ENCODE measurements around the gene ABLIM3. TPM values are rescaled to one million over a fixed set of nuclear protein-coding genes. Genes with fewer than 3 reads are reported as not detected.

The ABLIM3 gene
- total and polyA plus RNA-seq, 10 of the 15 experiments (the other 5 are each of a cell fraction or from before 2014, with no cell fraction given) = 0.03 TPM; not detected in 9

DNA sequence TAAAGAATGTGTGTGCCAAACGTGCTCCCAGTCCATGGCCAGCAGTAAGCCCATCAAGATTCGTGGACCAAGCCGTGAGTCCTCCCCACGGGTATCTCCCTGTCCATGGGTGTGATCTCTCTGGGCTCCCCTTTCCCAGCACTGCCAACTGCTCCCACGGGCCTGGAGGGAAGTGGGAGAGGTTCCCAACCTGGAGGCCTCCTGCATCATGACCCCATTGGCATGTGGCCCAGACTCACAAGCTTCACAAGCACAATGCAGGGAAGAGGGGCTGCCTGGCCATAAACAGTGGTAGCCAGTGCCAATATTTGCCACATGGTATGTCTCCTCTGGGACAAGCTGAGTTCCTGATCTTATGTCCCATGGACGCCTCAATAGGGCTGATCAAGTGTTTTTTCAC, 59.1 kb downstream of the ABLIM3 start (continued):
- TF ChIP-seq, protein P1, sequence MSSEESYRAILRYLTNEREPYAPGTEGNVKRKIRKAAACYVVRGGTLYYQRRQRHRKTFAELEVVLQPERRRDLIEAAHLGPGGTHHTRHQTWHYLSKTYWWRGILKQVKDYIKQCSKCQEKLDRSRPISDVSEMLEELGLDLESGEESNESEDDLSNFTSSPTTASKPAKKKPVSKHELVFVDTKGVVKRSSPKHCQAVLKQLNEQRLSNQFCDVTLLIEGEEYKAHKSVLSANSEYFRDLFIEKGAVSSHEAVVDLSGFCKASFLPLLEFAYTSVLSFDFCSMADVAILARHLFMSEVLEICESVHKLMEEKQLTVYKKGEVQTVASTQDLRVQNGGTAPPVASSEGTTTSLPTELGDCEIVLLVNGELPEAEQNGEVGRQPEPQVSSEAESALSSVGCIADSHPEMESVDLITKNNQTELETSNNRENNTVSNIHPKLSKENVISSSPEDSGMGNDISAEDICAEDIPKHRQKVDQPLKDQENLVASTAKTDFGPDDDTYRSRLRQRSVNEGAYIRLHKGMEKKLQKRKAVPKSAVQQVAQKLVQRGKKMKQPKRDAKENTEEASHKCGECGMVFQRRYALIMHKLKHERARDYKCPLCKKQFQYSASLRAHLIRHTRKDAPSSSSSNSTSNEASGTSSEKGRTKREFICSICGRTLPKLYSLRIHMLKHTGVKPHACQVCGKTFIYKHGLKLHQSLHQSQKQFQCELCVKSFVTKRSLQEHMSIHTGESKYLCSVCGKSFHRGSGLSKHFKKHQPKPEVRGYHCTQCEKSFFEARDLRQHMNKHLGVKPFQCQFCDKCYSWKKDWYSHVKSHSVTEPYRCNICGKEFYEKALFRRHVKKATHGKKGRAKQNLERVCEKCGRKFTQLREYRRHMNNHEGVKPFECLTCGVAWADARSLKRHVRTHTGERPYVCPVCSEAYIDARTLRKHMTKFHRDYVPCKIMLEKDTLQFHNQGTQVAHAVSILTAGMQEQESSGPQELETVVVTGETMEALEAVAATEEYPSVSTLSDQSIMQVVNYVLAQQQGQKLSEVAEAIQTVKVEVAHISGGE (CRISPR knock-in tag; IDR thresholded peaks at IDR 0.05) = no peak
- TF ChIP-seq KDM1A (IDR thresholded peaks at IDR 0.05; ENCODE audit: borderline replicate concordance) = no peak
- TF ChIP-seq, protein P2, sequence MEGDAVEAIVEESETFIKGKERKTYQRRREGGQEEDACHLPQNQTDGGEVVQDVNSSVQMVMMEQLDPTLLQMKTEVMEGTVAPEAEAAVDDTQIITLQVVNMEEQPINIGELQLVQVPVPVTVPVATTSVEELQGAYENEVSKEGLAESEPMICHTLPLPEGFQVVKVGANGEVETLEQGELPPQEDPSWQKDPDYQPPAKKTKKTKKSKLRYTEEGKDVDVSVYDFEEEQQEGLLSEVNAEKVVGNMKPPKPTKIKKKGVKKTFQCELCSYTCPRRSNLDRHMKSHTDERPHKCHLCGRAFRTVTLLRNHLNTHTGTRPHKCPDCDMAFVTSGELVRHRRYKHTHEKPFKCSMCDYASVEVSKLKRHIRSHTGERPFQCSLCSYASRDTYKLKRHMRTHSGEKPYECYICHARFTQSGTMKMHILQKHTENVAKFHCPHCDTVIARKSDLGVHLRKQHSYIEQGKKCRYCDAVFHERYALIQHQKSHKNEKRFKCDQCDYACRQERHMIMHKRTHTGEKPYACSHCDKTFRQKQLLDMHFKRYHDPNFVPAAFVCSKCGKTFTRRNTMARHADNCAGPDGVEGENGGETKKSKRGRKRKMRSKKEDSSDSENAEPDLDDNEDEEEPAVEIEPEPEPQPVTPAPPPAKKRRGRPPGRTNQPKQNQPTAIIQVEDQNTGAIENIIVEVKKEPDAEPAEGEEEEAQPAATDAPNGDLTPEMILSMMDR (IDR thresholded peaks at IDR 0.05 in 2 of 3, conservative IDR thresholded peaks at IDR 0.05 in 1 of 3; ENCODE audit: control insufficient read depth in 2 of 3, extremely low read depth in 1 of 3, insufficient read depth in 1 of 3, low read depth in 3 of 3, low read length in 3 of 3) = no peak

DNA sequence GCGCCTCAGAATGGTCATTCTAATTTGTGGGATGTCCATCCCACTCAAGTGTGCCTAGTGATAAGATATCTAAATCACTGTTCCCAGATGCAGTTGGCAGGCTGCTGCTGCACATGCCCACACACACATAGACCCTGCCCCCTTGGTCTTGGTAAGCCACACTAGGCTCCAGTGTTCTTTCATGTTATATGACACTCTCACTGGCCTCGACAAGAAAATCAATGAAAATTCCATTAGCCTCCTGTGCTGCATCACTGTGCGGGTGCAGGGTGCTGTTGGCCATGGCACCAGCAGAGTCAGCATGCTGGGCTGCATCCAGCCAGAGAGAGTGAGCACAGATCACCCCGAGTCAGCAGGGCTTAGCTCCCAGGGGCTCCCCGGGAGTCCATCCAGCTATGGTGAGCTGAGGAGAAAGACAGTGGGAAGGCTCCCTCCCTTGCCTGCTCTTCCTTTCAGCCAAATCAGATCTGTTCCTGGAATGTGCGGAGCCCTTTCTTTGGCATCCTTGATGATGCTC, 59.9 kb downstream of the ABLIM3 start:
- SMC1A ChIA-PET (ENCODE audit: uncharacterized antibody, unreplicated experiment) = interaction anchor here (0.9 kb wide), 1 partner anchor 68 kb away, joined by 3 read pairs; no protein-coding TSS in a partner anchor
- DNase-seq (ENCODE audit: low read depth, low spot score) (no peak), FAIRE-seq (no peak), ATAC-seq (no peak)
- intact Hi-C loops (cut with micrococcal nuclease; ENCODE audit: unreplicated experiment) = no loop called here
- no peaks in the 10 kb centered on the region for H3K9me3 ChIP-seq (replicated peaks; ENCODE audit: control insufficient read depth, insufficient read depth, low read length)
- no peak overlapping the region for H3K4me3 ChIP-seq
- RAD21 ChIA-PET (ENCODE audit: unreplicated experiment) = no interaction called here
- no peaks in the 10 kb centered on the region for H3K79me2 ChIP-seq (ENCODE audit: control insufficient read depth, insufficient read depth, low read length)
- H3K9ac ChIP-seq (ENCODE audit: control insufficient read depth, insufficient read depth, low read length) = no peak overlapping the region
- no peak overlapping the region for H3K4me2 ChIP-seq (ENCODE audit: control insufficient read depth, insufficient read depth)
- H3K4me1 ChIP-seq (ENCODE audit: control insufficient read depth, insufficient read depth, low read length) = no peaks in the 10 kb centered on the region
- no peaks in the 10 kb centered on the region; a peak in 2 of 4 replicates for H3K27me3 ChIP-seq (replicated peaks in 1 of 2; ENCODE audit: control insufficient read depth in 2 of 2, insufficient read depth in 2 of 2, low read length in 1 of 2)
- H3K36me3 ChIP-seq (ENCODE audit: control insufficient read depth in 2 of 2, insufficient read depth in 2 of 2, low read length in 1 of 2) = no peaks in the 10 kb centered on the region
- WGBS (ENCODE audit: insufficient coverage, insufficient replicate concordance, low lambda C conversion rate, missing lambda C conversion rate) = 33% methylated on average over 6 of the region's 6 CpGs
- CTCF ChIA-PET = no interaction called here
- BruUV-seq (replicated peaks) = no TSS peak
- no peak overlapping the region for H2AFZ ChIP-seq (ENCODE audit: control insufficient read depth, low read depth, low read length)
- H4K20me1 ChIP-seq (ENCODE audit: control insufficient read depth, insufficient read depth) = no peaks in the 10 kb centered on the region
- H3K27ac ChIP-seq (ENCODE audit: control insufficient read depth, insufficient read depth) = no peak overlapping the region
- in situ Hi-C loops (cut with MboI) = no loop called here
- POLR2A ChIA-PET = no interaction called here
- TF ChIP-seq BMI1 (IDR thresholded peaks at IDR 0.05; ENCODE audit: borderline replicate concordance) (no peak), POLR2AphosphoS2 (IDR thresholded peaks at IDR 0.05; ENCODE audit: low read depth, low read length) (no peak), ESRRA (IDR thresholded peaks at IDR 0.05; ENCODE audit: low read length) (no peak), NR2C2 (IDR thresholded peaks at IDR 0.05; ENCODE audit: borderline replicate concordance, control insufficient read depth, insufficient read length, low read depth) (no peak), RB1 (IDR thresholded peaks at IDR 0.05; ENCODE audit: borderline replicate concordance) (no peak), KLF5 (IDR thresholded peaks at IDR 0.05; ENCODE audit: partially characterized antibody) (no peak), ZNF622 (IDR thresholded peaks at IDR 0.05) (no peak), EZH2 (IDR thresholded peaks at IDR 0.05; ENCODE audit: borderline replicate concordance, control insufficient read depth, low read depth, low read length) (no peak), MYB (IDR thresholded peaks at IDR 0.05; ENCODE audit: borderline replicate concordance, low read depth, low read length) (no peak)
- TF ChIP-seq, protein P3, sequence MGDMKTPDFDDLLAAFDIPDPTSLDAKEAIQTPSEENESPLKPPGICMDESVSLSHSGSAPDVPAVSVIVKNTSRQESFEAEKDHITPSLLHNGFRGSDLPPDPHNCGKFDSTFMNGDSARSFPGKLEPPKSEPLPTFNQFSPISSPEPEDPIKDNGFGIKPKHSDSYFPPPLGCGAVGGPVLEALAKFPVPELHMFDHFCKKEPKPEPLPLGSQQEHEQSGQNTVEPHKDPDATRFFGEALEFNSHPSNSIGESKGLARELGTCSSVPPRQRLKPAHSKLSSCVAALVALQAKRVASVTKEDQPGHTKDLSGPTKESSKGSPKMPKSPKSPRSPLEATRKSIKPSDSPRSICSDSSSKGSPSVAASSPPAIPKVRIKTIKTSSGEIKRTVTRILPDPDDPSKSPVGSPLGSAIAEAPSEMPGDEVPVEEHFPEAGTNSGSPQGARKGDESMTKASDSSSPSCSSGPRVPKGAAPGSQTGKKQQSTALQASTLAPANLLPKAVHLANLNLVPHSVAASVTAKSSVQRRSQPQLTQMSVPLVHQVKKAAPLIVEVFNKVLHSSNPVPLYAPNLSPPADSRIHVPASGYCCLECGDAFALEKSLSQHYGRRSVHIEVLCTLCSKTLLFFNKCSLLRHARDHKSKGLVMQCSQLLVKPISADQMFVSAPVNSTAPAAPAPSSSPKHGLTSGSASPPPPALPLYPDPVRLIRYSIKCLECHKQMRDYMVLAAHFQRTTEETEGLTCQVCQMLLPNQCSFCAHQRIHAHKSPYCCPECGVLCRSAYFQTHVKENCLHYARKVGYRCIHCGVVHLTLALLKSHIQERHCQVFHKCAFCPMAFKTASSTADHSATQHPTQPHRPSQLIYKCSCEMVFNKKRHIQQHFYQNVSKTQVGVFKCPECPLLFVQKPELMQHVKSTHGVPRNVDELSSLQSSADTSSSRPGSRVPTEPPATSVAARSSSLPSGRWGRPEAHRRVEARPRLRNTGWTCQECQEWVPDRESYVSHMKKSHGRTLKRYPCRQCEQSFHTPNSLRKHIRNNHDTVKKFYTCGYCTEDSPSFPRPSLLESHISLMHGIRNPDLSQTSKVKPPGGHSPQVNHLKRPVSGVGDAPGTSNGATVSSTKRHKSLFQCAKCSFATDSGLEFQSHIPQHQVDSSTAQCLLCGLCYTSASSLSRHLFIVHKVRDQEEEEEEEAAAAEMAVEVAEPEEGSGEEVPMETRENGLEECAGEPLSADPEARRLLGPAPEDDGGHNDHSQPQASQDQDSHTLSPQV (IDR thresholded peaks at IDR 0.05) = no peak
